Measurements from ENCODE around the gene SPR.

The SPR gene

DNA sequence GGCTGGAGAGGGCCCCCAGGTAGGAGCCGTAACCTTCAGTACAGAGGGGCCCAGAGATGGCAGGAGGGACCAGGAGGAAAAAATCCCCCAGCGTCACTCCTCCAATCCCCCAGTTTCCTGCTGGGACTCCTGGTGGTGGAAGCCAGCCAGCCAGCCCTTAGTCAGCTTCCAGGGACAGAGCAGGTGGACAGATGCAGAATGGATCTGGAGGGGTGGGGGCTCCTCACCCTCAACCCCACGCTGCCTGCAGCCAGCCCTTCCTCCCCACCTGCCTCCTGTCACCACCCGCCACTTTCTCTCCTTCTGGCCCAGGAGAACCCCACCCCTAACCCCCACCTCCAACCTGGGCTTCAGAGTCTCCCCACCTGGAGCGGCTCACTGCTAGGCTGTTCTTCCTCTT, 51.2 kb downstream of the SPR start:
- Histone ChIP-seq H3K36me3 (ENCODE audit: insufficient read depth, low read length) (no peaks in the 10 kb centered on the region), H3K4me3 (no peak overlapping the region), H3K9me3 (ENCODE audit: low read depth, low read length) (no peaks in the 10 kb centered on the region), H3K27ac (no peak overlapping the region), H3K9ac (ENCODE audit: insufficient read length) (no peak overlapping the region)
- no peak for DNase-seq (ENCODE audit: low read depth, low spot score)
- TF ChIP-seq POLR2AphosphoS5 (IDR thresholded peaks at IDR 0.05; ENCODE audit: borderline replicate concordance, low read depth, low read length) = no peak
- no peak for TF ChIP-seq EZH2 (IDR thresholded peaks at IDR 0.05)
- no peak for TF ChIP-seq FOXP2 (optimal IDR thresholded peaks at IDR 0.05; ENCODE audit: control extremely low read depth, extremely low read length, insufficient read depth)

DNA sequence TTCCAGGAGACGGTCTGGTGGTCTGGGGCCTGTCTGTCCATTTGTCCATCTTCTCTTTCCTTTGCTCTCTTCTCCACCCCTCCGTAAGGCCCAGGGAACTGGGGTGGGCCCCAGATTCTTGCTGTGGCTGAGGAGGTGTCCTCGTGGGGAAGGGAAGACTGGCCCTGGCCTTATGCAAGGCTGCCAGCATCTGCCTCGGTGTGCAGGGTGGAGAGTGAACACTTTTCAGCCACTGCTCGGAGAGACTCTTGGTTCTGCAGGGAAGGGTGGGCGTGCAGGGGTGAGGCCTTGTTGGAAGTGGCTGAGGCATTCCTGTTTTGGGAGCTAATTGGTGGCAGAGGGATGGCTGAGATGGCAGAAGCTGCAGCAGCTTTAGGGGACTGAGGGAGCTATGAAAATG, 53.2 kb downstream of the SPR start:
- TF ChIP-seq EZH2 (IDR thresholded peaks at IDR 0.05) = no peak
- TF ChIP-seq FOXP2 (optimal IDR thresholded peaks at IDR 0.05; ENCODE audit: control extremely low read depth, extremely low read length, insufficient read depth) = no peak
- TF ChIP-seq POLR2AphosphoS5 (IDR thresholded peaks at IDR 0.05; ENCODE audit: borderline replicate concordance, low read depth, low read length) = no peak
- DNase-seq (ENCODE audit: low read depth, low spot score) = no peak
- H3K27ac ChIP-seq = no peak overlapping the region
- no peaks in the 10 kb centered on the region for H3K9me3 ChIP-seq (ENCODE audit: low read depth, low read length)
- no peak overlapping the region for H3K9ac ChIP-seq (ENCODE audit: insufficient read length)
- H3K36me3 ChIP-seq (ENCODE audit: insufficient read depth, low read length) = no peaks in the 10 kb centered on the region
- H3K4me3 ChIP-seq = no peak overlapping the region

DNA sequence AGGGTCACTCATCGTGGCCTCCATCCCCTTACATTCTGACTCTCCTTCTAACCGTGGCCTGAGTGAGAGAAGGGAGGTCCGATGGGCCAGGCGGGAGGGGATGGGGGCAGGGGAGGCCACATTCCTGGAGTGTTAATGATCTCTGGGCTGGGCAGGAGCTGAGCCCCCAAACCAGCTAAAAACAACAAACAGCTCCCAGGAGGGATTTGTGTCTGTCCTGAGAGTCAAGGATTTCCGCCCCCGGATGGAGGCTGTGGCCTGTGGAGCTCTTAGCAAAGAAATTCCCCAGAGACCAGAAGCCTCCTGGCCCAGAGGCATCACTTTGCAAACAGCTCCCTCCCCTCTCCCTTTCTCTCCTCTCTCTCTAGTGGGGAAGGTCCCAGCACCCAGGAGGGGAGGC, 53.6 kb downstream of the SPR start:
- Histone ChIP-seq H3K4me3 (no peak overlapping the region), H3K36me3 (ENCODE audit: insufficient read depth, low read length) (no peaks in the 10 kb centered on the region), H3K9ac (ENCODE audit: insufficient read length) (no peak overlapping the region), H3K9me3 (ENCODE audit: low read depth, low read length) (no peaks in the 10 kb centered on the region), H3K27ac (no peak overlapping the region)
- no peak for DNase-seq (ENCODE audit: low read depth, low spot score)
- TF ChIP-seq EZH2 (IDR thresholded peaks at IDR 0.05) (no peak), POLR2AphosphoS5 (IDR thresholded peaks at IDR 0.05; ENCODE audit: borderline replicate concordance, low read depth, low read length) (no peak), FOXP2 (optimal IDR thresholded peaks at IDR 0.05; ENCODE audit: control extremely low read depth, extremely low read length, insufficient read depth) (no peak)
